Psoas muscle (tissue), 8 donors: Measurements from ENCODE around the gene GPS1. TPM values are rescaled to one million over a fixed set of nuclear protein-coding genes. Genes with fewer than 3 reads are reported as not detected.
A peak's percentile ranks its signal among the peaks of the same experiment; 100 is the strongest.

Experiments
- ATAC-seq, 4 donors: fragments of 200-7000 bp; cut with Tn5 transposase; one replicate each; pipeline ENCODE4 v1.9.1; 2020; ENCODE audit warnings: moderate library complexity in 3 of 4, mild to moderate bottlenecking in 2 of 4
- DNase-seq, 2 donors: peaks; one replicate each; pipeline ENCODE4 v3.0.0-alpha.2; 2020
- H3K27ac ChIP-seq: fragments of 200-600 bp; one replicate; pipeline ENCODE4 v1.8.0; 2022
- H3K27me3 ChIP-seq, 3 donors: fragments of 200-600 bp in 1 of 3; one replicate each; pipeline versions ENCODE4 v1.6.1 to v1.8.0; 2013 to 2022; ENCODE audit warnings: low read length in 2 of 3, mild to moderate bottlenecking in 2 of 3, moderate library complexity in 1 of 3; ENCODE audit not compliant: insufficient read depth in 3 of 3
- H3K36me3 ChIP-seq, 2 donors: fragments of 200-600 bp in 1 of 2; one replicate each; pipeline versions ENCODE4 v1.6.1 to v1.8.0; 2013 to 2022; ENCODE audit warnings: low read depth in 1 of 2, mild to moderate bottlenecking in 1 of 2, moderate library complexity in 1 of 2; ENCODE audit not compliant: insufficient read depth in 1 of 2
- H3K4me1 ChIP-seq: fragments of 200-600 bp; one replicate; pipeline ENCODE4 v1.8.0; 2022
- H3K4me3 ChIP-seq: fragments of 200-600 bp; one replicate; pipeline ENCODE4 v1.8.0; 2022; ENCODE audit warnings: mild to moderate bottlenecking
- H3K9me3 ChIP-seq: fragments of 200-600 bp; one replicate; pipeline ENCODE4 v1.8.0; 2022
- CTCF ChIP-seq: fragments of 200-600 bp; IDR thresholded peaks from one replicate; pipeline ENCODE4 v1.8.0; 2022; ENCODE audit warnings: antibody characterized with exemption
- WGBS, 3 donors: extraction: QIAGEN DNeasy Blood & Tissue Kit; methylation state at CpG; one replicate each; pipeline versions ENCODE4 v1.1.6 to v1.1.7; 2013; 5-methylcytosine and 5-hydroxymethylcytosine counted together
- intact Hi-C, 2 donors: fragments of 100-400 bp; cut with DNase I; formaldehyde crosslinking; loops; one replicate each; pipeline versions ENCODE4 v1.11.0 to v1.14.2; 2022
- polyA plus RNA-seq, 3 donors: library from polyadenylated mRNA; stranded (reverse); fragments of 200-250 nt; gene quantifications; one replicate each; pipeline ENCODE4 v1.2.3, GENCODE V29; 2013
- total RNA-seq, 4 donors: library from RNA; stranded (reverse); fragmentation: NEBNext Ultra II Directional in 2 of 4; extraction: Animal tissue kit (Norgen Biotek cat#: 25700) in 2 of 4; gene quantifications; one replicate each; pipeline versions ENCODE4 v1.2.1 to v1.2.4, GENCODE V29; 2021 to 2023
- donor health status: healthy with polysubstance abuse.
- donor health status: DM: no; HTN: no; CAD: no; lungs with moderate emphysema.
- donor health status: Bipolar disorder and iron deficiency.
- donor health status: healthy.
- donor health status: DM: yes; HTN: yes; CAD: no.
- donor health status: DM: no; HTN: no; CAD: no.
- donor health status: DM: no; HTN: no; CAD: no.
- donor health status: DM: yes; HTN: yes; CAD: no.

GPS1 gene
- total and polyA plus RNA-seq, 7 donors = 87.1 to 114 (median 104) TPM

GRCh38 chr17:82076785-82077591 is 25.3 kb downstream of the GPS1 start:
- H3K27me3 ChIP-seq = no peaks in the 10 kb centered on the region
- H3K9me3 ChIP-seq = no peaks in the 10 kb centered on the region
- TF ChIP-seq CTCF = no peak
- no peaks in the 10 kb centered on the region for H3K4me1 ChIP-seq
- peaks cover 0 to 31% of the 10 kb centered on the region in 2 donors for H3K36me3 ChIP-seq
- no peak overlapping the region for H3K27ac ChIP-seq
- ATAC-seq (peak in 3 of 4 donors; percentile 16 to 28 (median 19)), DNase-seq (peak in 1 of 2 donors; percentile 56)
- intact Hi-C loops = no loop called here
- WGBS, 3 donors = 59 to 69% (median 64%) methylated on average over 20 to 21 of the region's 21 CpGs
- no peak overlapping the region for H3K4me3 ChIP-seq

GRCh38 chr17:82077617-82078358 is 26.1 kb downstream of the GPS1 start:
- intact Hi-C loops = no loop called here
- DNase-seq = peak; percentile 55 to 57
- no peaks in the 10 kb centered on the region for H3K9me3 ChIP-seq
- peaks cover 0 to 39% of the 10 kb centered on the region in 2 donors for H3K36me3 ChIP-seq
- no peaks in the 10 kb centered on the region for H3K4me1 ChIP-seq
- H3K4me3 ChIP-seq = no peak overlapping the region
- no peaks in the 10 kb centered on the region for H3K27me3 ChIP-seq
- ATAC-seq = peak in 2 of 4 donors; percentile 6 to 20
- no peak for TF ChIP-seq CTCF
- no peak overlapping the region for H3K27ac ChIP-seq
- WGBS, 3 donors = 54 to 62% (median 57%) methylated on average over 27 to 28 of the region's 28 CpGs

- 89 to 94% (median 92%) methylated on average over 18 of the region's 18 CpGs for WGBS, 3 donors
- Histone ChIP-seq H3K27ac (no peak overlapping the region), H3K4me3 (no peak overlapping the region), H3K9me3 (no peaks in the 10 kb centered on the region), H3K36me3 (peaks cover 0 to 46% of the 10 kb centered on the region in 2 donors), H3K27me3 (no peaks in the 10 kb centered on the region), H3K4me1 (no peaks in the 10 kb centered on the region)
- intact Hi-C loops = no loop called here
- DNase-seq (no peak), ATAC-seq (no peak)
- TF ChIP-seq CTCF = no peak
Observed at GRCh38 chr17:82078433-82078832, 26.7 kb downstream of the GPS1 start.

GRCh38 chr17:82079001-82079677 is 27.4 kb downstream of the GPS1 start:
- Histone ChIP-seq H3K27ac (no peak overlapping the region), H3K27me3 (no peaks in the 10 kb centered on the region), H3K9me3 (no peaks in the 10 kb centered on the region), H3K4me3 (no peak overlapping the region), H3K4me1 (no peaks in the 10 kb centered on the region), H3K36me3 (peaks cover 0 to 53% of the 10 kb centered on the region in 2 donors)
- DNase-seq (peak in 1 of 2 donors; percentile 39), ATAC-seq (no peak)
- no peak for TF ChIP-seq CTCF
- 92% methylated on average over 45 to 47 of the region's 47 CpGs for WGBS, 3 donors
- intact Hi-C loops = no loop called here
